ENCODE results near the gene FGF21.
A peak's percentile ranks its signal among the peaks of the same experiment; 100 is the strongest.

FGF21 gene

DNA sequence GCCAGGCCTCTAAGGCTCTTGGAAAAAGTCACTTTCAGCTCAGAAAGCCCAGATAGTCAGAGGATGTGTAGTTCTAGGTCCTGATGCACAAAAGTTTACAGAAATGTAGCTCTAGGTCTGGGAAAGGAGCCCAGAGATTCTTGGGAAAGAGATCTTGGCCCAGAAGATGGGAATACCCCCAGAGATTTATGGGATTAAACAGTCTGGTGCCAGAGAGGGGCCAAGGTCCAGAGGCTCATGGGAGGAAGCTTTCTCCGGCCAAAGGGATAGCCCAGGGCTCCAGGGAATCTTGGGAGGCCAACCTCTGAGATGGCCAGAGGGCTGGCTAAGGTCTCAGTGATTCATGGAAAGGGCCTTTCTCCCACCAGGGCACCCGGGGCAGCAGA, 40.4 kb downstream of the FGF21 start:
- DNase-seq = no peak

- DNase-seq = no peak
Measured at GRCh38 chr19:48796298-48797083, 41.2 kb downstream of the FGF21 start.

- no peak for DNase-seq
Measured at GRCh38 chr19:48797103-48797502, 41.8 kb downstream of the FGF21 start.

DNA sequence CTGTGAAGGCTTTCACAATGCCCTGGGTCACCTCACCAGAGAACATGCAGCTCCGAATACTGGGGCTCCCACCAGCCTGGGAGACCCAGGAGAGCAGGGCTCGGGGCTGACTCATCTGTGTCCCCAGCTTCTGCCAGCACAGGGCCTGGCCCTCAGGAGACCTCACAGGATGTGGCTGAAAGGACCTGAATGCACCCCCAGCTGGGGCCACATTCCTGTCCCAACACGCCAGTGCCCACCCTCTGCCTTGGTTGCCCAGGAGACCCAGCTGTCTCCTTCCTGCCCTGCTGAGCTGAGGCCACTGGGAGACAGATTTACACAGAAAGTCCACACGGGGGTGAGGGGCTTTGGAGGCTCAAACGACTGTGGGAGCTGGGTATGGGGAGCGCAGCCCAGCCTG, 43.6 kb downstream of the FGF21 start:
- DNase-seq = no peak

DNA sequence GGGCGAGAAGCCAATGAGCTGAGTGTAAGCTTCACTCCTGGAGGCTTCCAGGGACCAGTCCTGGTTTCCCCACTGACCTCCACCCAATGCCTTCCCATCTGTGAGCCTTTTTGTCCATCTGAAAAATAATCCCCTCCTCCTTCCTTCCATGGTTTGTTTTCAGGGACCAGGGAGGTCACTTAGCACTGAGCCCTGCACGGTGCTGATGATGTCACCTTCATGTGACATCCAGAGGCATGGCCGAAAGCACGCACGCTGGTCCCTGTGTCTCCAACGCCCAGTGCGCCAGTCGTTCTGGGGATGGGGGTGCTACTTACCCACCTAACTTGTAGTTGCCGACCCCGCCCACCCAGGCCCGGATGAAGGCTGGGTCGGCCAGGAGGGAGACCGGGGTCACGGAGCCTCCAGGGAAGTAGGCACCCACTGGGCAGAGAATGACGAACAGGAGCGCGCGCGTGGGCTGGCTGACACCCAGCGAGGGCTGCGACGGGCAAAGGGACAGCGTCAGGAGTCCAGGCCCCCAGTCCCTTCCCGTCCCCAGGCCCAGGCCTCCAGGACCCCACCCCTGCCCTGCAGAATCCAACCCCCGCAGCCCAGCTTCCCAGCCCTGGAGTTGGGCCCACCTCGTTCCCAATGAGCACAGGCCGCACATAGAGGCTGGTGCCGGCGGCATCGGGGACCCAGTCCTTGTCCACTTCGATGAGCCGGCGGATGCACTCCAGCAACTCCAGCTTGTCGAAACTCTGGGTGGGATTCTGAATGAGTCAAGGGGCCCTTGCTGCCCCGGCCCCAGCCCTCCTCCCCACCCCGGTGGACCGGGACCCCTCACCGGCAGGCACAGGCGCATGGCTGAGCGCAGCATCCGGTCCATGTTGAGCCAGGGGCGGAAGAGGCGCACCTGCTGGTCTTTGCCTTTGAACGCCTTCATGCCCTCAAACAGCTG, 44.3 kb downstream of the FGF21 start:
- no peak for DNase-seq

GRCh38 chr19:48802623-48803022, 47.3 kb downstream of the FGF21 start:
- DNase-seq = no peak

DNA sequence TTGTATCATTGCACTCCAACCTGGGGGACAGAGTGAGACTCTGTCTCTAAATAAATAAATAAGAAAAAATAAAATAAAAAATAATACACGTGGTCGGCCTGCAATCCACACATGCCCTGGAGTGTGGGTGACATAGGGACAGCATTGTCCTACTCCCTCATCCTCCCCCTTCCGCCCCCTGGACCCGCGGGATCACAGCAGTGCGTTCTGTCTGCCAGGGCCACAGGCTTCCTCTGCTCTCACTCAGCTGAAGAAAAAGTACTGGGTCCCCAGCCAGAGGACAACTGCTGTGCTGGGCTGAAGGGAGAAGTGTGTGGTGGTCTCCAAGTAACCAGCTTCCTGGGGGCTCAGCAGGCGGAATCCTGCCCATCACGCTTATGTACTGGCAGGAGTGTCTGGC, 49.2 kb downstream of the FGF21 start:
- DNase-seq = no peak

DNA sequence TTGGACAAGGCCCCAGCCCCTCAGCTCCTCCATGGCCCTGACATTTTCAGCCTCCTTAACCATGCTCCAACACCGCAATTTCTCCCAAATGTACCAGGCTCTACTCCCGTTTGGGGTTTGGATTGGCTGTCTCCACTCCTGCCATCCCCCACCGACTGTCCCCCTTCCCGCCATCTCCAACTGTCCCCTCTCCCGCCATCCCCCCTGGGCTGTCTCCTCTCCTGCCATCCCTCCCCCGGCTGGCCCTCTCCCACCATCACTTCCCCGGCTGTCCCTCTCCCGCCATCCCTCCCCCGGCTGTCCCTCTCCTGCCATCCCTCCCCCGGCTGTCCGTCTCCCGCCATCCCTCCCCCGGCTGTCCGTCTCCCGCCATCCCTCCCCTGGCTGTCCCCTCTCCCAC, 50.1 kb downstream of the FGF21 start:
- no peak for DNase-seq

GRCh38 chr19:48806518-48806817, 51.1 kb downstream of the FGF21 start:
- DNase-seq = peak; percentile 34

DNA sequence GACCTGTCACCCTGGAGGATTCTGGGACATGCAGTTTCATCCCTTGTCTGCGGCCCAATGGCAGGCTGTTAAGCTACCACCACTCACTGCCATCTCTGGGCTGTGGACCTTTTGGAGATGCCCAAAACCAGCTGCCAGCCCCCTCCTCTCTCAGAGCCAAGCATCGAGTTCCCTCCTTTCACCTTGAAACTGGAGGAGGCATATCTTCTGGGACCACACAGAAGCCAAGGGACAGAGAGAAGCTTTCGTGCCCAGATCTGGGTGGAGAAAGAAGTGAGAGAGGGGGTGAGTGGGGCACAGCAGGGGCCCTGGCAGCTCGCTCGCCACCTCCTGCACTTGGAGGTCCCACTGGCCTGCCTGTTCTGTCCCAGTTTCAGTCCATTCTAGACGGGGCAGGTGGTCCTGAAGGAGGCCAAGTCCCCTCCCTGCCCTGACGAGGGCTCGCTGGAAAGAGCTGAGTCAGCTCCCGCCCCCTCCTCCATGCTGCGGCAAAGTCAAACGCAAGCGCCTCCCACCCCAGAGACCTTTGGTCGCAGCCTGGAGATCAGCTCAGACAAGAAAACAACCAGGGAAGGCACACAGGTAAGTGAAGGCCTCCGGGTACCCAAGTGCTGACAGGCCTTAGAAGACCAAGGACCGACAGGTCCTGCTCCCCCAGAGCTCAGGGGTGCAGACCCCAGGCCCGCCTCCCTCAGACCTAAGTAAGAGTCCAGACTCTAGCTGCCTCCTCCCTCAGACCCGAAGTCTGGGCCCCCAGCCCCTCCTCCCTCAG, 51.7 kb downstream of the FGF21 start:
- no peak for DNase-seq

- DNase-seq = no peak
Measured at GRCh38 chr19:48807590-48808308, 52.4 kb downstream of the FGF21 start.

All from activated naive CD4-positive, alpha-beta T cell treated with Interleukin-2 at 50 U/mL for 16 hours (primary cell).